CD14-positive monocyte (primary cell): ENCODE results near the gene PPEF1. TPM values are rescaled to one million over a fixed set of nuclear protein-coding genes. Genes with fewer than 3 reads are reported as not detected.

Experiments used
- DNase-seq, 3 donors: peaks; one replicate each; pipeline ENCODE4 v3.0.0-alpha.2; 2011 to 2022
- H2AFZ ChIP-seq: 2 replicates; pipeline ENCODE4 v1.6.0; 2012; ENCODE audit warnings: mild to moderate bottlenecking, low read depth, low read length, inconsistent platforms; ENCODE audit not compliant: insufficient read depth, poor library complexity, severe bottlenecking
- H3K27ac ChIP-seq, 2 donors: 1 replicate in 1 of 2; 2 replicates in 1 of 2; pipeline ENCODE4 v1.5.1; 2012 to 2013; ENCODE audit warnings: low read length in 2 of 2, control low read depth in 1 of 2, inconsistent platforms in 1 of 2, low read depth in 1 of 2, mild to moderate bottlenecking in 1 of 2
- H3K27me3 ChIP-seq, 2 donors: one replicate each; pipeline versions ENCODE4 v1.6.0 to v1.6.1; 2011 to 2013; ENCODE audit warnings: low read length in 2 of 2; ENCODE audit not compliant: control insufficient read depth in 2 of 2, insufficient read depth in 2 of 2
- H3K36me3 ChIP-seq, 2 donors: replicated peaks in 1 of 2; 1 replicate in 1 of 2; 2 replicates in 1 of 2; pipeline versions ENCODE4 v1.5.1 to v1.6.1; 2012 to 2013; ENCODE audit warnings: low read length in 2 of 2, control low read depth in 1 of 2, inconsistent platforms in 1 of 2, mild to moderate bottlenecking in 1 of 2; ENCODE audit not compliant: insufficient read depth in 2 of 2, control insufficient read depth in 1 of 2
- H3K4me1 ChIP-seq, 2 donors: 1 replicate in 1 of 2; 2 replicates in 1 of 2; pipeline versions ENCODE4 v1.5.1 to v1.6.1; 2012 to 2013; ENCODE audit warnings: low read length in 2 of 2, control low read depth in 1 of 2, inconsistent platforms in 1 of 2, mild to moderate bottlenecking in 1 of 2, moderate library complexity in 1 of 2; ENCODE audit not compliant: insufficient read depth in 2 of 2, control insufficient read depth in 1 of 2
- H3K4me2 ChIP-seq: replicated peaks from 2 replicates; pipeline ENCODE3; 2012; ENCODE audit warnings: low read length, moderate library complexity, mild to moderate bottlenecking; ENCODE audit not compliant: poor library complexity, severe bottlenecking; ENCODE audit errors: extremely low read depth
- H3K4me3 ChIP-seq, 3 experiments: fragments of 200-600 bp in 1 of 3; sonication (generic) in 1 of 3; replicated peaks in 1 of 3; 1 replicate in 2 of 3; 2 replicates in 1 of 3; pipeline ENCODE4 v1.5.1; 2011 to 2013; ENCODE audit warnings: low read length in 3 of 3, mild to moderate bottlenecking in 3 of 3, control low read depth in 2 of 3, low read depth in 2 of 3, inconsistent platforms in 1 of 3, moderate library complexity in 1 of 3
- H3K79me2 ChIP-seq: 2 replicates; pipeline ENCODE4 v1.6.0; 2012; ENCODE audit warnings: mild to moderate bottlenecking, control low read depth, inconsistent platforms, low read length, moderate library complexity; ENCODE audit not compliant: insufficient read depth
- H3K9ac ChIP-seq: 2 replicates; pipeline ENCODE4 v1.6.0; 2017; ENCODE audit warnings: low read length, mild to moderate bottlenecking; ENCODE audit not compliant: insufficient read depth, poor library complexity, severe bottlenecking
- H3K9me3 ChIP-seq, 2 donors: replicated peaks in 1 of 2; 1 replicate in 1 of 2; 2 replicates in 1 of 2; pipeline versions ENCODE4 v1.5.1 to v1.6.1; 2012 to 2013; ENCODE audit warnings: low read length in 2 of 2, control low read depth in 1 of 2; ENCODE audit not compliant: control insufficient read depth in 1 of 2, insufficient read depth in 1 of 2
- H4K20me1 ChIP-seq: 2 replicates; pipeline ENCODE4 v1.6.0; 2012; ENCODE audit warnings: mild to moderate bottlenecking, low read length, control low read depth, moderate library complexity; ENCODE audit not compliant: insufficient read depth
- H3K27ac Mint-ChIP-seq, 7 donors: one replicate each; pipeline ENCODE4 v1.8.0; 2020; ENCODE audit warnings: mild to moderate bottlenecking in 7 of 7, mixed read lengths in 7 of 7, moderate library complexity in 6 of 7, inconsistent platforms in 2 of 7
- H3K27me3 Mint-ChIP-seq, 3 donors: one replicate each; pipeline ENCODE4 v1.8.0; 2021 to 2022; ENCODE audit warnings: low read depth in 3 of 3, mild to moderate bottlenecking in 3 of 3, mixed read lengths in 3 of 3, moderate library complexity in 3 of 3, inconsistent platforms in 1 of 3
- H3K36me3 Mint-ChIP-seq, 2 donors: one replicate each; pipeline ENCODE4 v1.8.0; 2020; ENCODE audit warnings: mixed read lengths in 2 of 2, inconsistent platforms in 1 of 2, mild to moderate bottlenecking in 1 of 2
- H3K4me1 Mint-ChIP-seq: one replicate; pipeline ENCODE4 v1.8.0; 2020; ENCODE audit warnings: mild to moderate bottlenecking, mixed read lengths
- H3K4me3 Mint-ChIP-seq, 2 donors: one replicate each; pipeline ENCODE4 v1.8.0; 2020; ENCODE audit warnings: mild to moderate bottlenecking in 2 of 2, mixed read lengths in 2 of 2, moderate library complexity in 1 of 2
- H3K9me3 Mint-ChIP-seq, 7 donors: one replicate each; pipeline ENCODE4 v1.8.0; 2020 to 2022; ENCODE audit warnings: mixed read lengths in 7 of 7, mild to moderate bottlenecking in 6 of 7, moderate library complexity in 6 of 7, inconsistent platforms in 2 of 7
- CTCF ChIP-seq: fragments of 200-600 bp; IDR thresholded peaks from one replicate; pipeline ENCODE4 v1.8.0; 2022; ENCODE audit warnings: antibody characterized with exemption, mild to moderate bottlenecking
- WGBS: methylation state at CpG from one replicate; pipeline ENCODE4 v1.1.5; 2013; ENCODE audit warnings: missing lambda C conversion rate; ENCODE audit not compliant: insufficient coverage; 5-methylcytosine and 5-hydroxymethylcytosine counted together
- intact Hi-C, 2 donors: fragments of 100-400 bp; cut with micrococcal nuclease; formaldehyde crosslinking; loops; one replicate each; pipeline versions ENCODE4 v1.15.0 to v1.15.1; 2023
- polyA plus RNA-seq, 3 donors: library from polyadenylated mRNA; depleted of rRNA in 1 of 3; unstranded in 2 of 3; stranded (reverse) in 1 of 3; fragments of 300-500 nt in 2 of 3; fragments of >200 nt in 1 of 3; fragmentation: Illumina TruSeq in 2 of 3; gene quantifications; 1 replicate in 2 of 3; 2 replicates in 1 of 3; pipeline ENCODE4 v1.2.3, GENCODE V29; 2012 to 2021

PPEF1 gene
- polyA plus RNA-seq, 3 donors = 0.26 to 0.32 TPM; not detected in 1

GRCh38 chrX:18668071-18668835 is 39.2 kb upstream of the PPEF1 start:
- no CpG with 5 or more reads among the region's 15 CpGs for WGBS
- peak overlapping the region; percentile 90 to 96 (median 94) for H3K27ac Mint-ChIP-seq
- H3K9ac ChIP-seq = peak overlapping the region; percentile 38
- peak overlapping the region; percentile 44 for H2AFZ ChIP-seq
- peaks cover 0 to 2% (median 0%) of the 10 kb centered on the region in 3 donors for H3K27me3 Mint-ChIP-seq
- H3K4me2 ChIP-seq = peak overlapping the region; percentile 70
- H3K4me3 ChIP-seq = peak overlapping the region; percentile 20 to 60 (median 39)
- H3K9me3 ChIP-seq = no peaks in the 10 kb centered on the region
- H3K9me3 Mint-ChIP-seq = peaks cover 0 to 10% (median under 1%) of the 10 kb centered on the region in 7 donors
- H3K36me3 ChIP-seq = no peaks in the 10 kb centered on the region
- no peaks in the 10 kb centered on the region for H3K79me2 ChIP-seq
- H3K4me1 ChIP-seq = peaks cover 30 to 32% of the 10 kb centered on the region in 2 donors
- TF ChIP-seq CTCF = no peak
- DNase-seq = peak; percentile 72 to 83 (median 81)
- no peaks in the 10 kb centered on the region for H4K20me1 ChIP-seq
- no peaks in the 10 kb centered on the region for H3K36me3 Mint-ChIP-seq
- peaks cover 27% of the 10 kb centered on the region for H3K4me1 Mint-ChIP-seq
- intact Hi-C loops = no loop called here
- no peaks in the 10 kb centered on the region for H3K27me3 ChIP-seq
- H3K27ac ChIP-seq = peak overlapping the region; percentile 78 to 94
- H3K4me3 Mint-ChIP-seq = peak overlapping the region; percentile 56 to 80

GRCh38 chrX:18672008-18672407 is 35.4 kb upstream of the PPEF1 start, which contains the start of gene RS1:
Gene RS1 (minus strand): TSS chrX:18672108. CDS start chrX:18672068, 40 bp downstream.
- H3K9me3 ChIP-seq = no peaks in the 10 kb centered on the region
- Mint-ChIP-seq H3K27ac (no peak within 1 kb of the TSS), H3K36me3 (no peaks in the 10 kb centered on the region), H3K27me3 (peaks cover 0 to 14% (median 4%) of the 10 kb centered on the region in 3 donors), H3K4me1 (peaks cover 34% of the 10 kb centered on the region), H3K9me3 (peaks cover 0 to 4% (median 0%) of the 10 kb centered on the region in 7 donors), H3K4me3 (no peak within 1 kb of the TSS)
- no peaks in the 10 kb centered on the region for H4K20me1 ChIP-seq
- H3K4me2 ChIP-seq = no peak within 1 kb of the TSS
- H2AFZ ChIP-seq = no peak within 1 kb of the TSS
- H3K4me1 ChIP-seq = peaks cover 31 to 39% of the 10 kb centered on the region in 2 donors
- H3K9ac ChIP-seq = no peak within 1 kb of the TSS
- no peak within 1 kb of the TSS for H3K4me3 ChIP-seq
- no peaks in the 10 kb centered on the region for H3K27me3 ChIP-seq
- no peak for DNase-seq
- no CpG with 5 or more reads among the region's 10 CpGs for WGBS
- intact Hi-C loops = no loop called here
- H3K79me2 ChIP-seq = no peaks in the 10 kb centered on the region
- no peak for TF ChIP-seq CTCF
- H3K36me3 ChIP-seq = no peaks in the 10 kb centered on the region
- H3K27ac ChIP-seq = no peak within 1 kb of the TSS
